KOPT-K1 (cell line): ENCODE results near the gene SCARF2.
"Not testable (repeated sequence)": the region's sequence is repeated elsewhere in the genome, so short reads cannot be mapped to it uniquely, and the experiment has no call there.

Source experiments
- H3K27ac ChIP-seq: fragments of 200-600 bp; sonication (generic); 2 replicates; pipeline ENCODE4 v1.5.1; 2016; ENCODE audit warnings: antibody characterized with exemption, mild to moderate bottlenecking, low read depth, low read length; ENCODE audit not compliant: poor library complexity, severe bottlenecking
- H3K36me3 ChIP-seq: fragments of 200-600 bp; sonication (generic); 2 replicates; pipeline ENCODE4 v1.5.1; 2017; ENCODE audit warnings: antibody characterized with exemption, mild to moderate bottlenecking, low read length, moderate library complexity; ENCODE audit not compliant: insufficient read depth
- H3K9me3 ChIP-seq: fragments of 200-600 bp; sonication (generic); 2 replicates; pipeline ENCODE4 v1.5.1; 2017; ENCODE audit warnings: antibody characterized with exemption, low read length, mild to moderate bottlenecking; ENCODE audit not compliant: insufficient read depth, poor library complexity, severe bottlenecking

The SCARF2 gene

GRCh38 chr22:20453222-20453621, 15.6 kb upstream of the SCARF2 start:
- peaks cover 27% of the 10 kb centered on the region; the same call in 1 of the 2 replicates for H3K36me3 ChIP-seq
- no peaks in the 10 kb centered on the region for H3K9me3 ChIP-seq
- no peak overlapping the region for H3K27ac ChIP-seq

- Histone ChIP-seq H3K27ac (no peak overlapping the region), H3K9me3 (no peaks in the 10 kb centered on the region), H3K36me3 (peaks cover 15% of the 10 kb centered on the region; the same call in 1 of the 2 replicates)
Measured at GRCh38 chr22:20451920-20452319, 14.3 kb upstream of the SCARF2 start.

GRCh38 chr22:20451129-20451778, 13.6 kb upstream of the SCARF2 start:
- peaks cover 14% of the 10 kb centered on the region; the same call in 1 of the 2 replicates for H3K36me3 ChIP-seq

GRCh38 chr22:20450551-20450906, 12.9 kb upstream of the SCARF2 start:
- Histone ChIP-seq H3K36me3 (peaks cover 13% of the 10 kb centered on the region; the same call in 1 of the 2 replicates), H3K9me3 (no peaks in the 10 kb centered on the region), H3K27ac (no peak overlapping the region)

More at GRCh38 chr22:20451129-20451778, 13.6 kb upstream of the SCARF2 start:
- H3K27ac ChIP-seq, H3K9me3 ChIP-seq: not testable (repeated sequence)

GRCh38 chr22:20449819-20450550, 12.4 kb upstream of the SCARF2 start:
- no peak overlapping the region for H3K27ac ChIP-seq

GRCh38 chr22:20448630-20449029, 11.0 kb upstream of the SCARF2 start:
- H3K36me3 ChIP-seq, result peaks cover 17% of the 10 kb centered on the region; the same call in 1 of the 2 replicates
- no peak overlapping the region for H3K27ac ChIP-seq
- H3K9me3 ChIP-seq, result no peaks in the 10 kb centered on the region

More at GRCh38 chr22:20449819-20450550, 12.4 kb upstream of the SCARF2 start:
- peaks cover 8% of the 10 kb centered on the region; the same call in 1 of the 2 replicates for H3K36me3 ChIP-seq
- no peaks in the 10 kb centered on the region for H3K9me3 ChIP-seq

GRCh38 chr22:20446383-20446970, 8.9 kb upstream of the SCARF2 start:
- Histone ChIP-seq H3K36me3 (peaks cover 18% of the 10 kb centered on the region; the same call in 1 of the 2 replicates), H3K27ac (no peak overlapping the region), H3K9me3 (no peaks in the 10 kb centered on the region)

GRCh38 chr22:20444325-20444724, 6.7 kb upstream of the SCARF2 start:
- peaks cover 13% of the 10 kb centered on the region; the same call in 1 of the 2 replicates for H3K36me3 ChIP-seq
- H3K27ac ChIP-seq, result no peak overlapping the region
- no peaks in the 10 kb centered on the region for H3K9me3 ChIP-seq

GRCh38 chr22:20442485-20443284, 5.1 kb upstream of the SCARF2 start:
- Histone ChIP-seq H3K9me3 (no peaks in the 10 kb centered on the region), H3K27ac (no peak overlapping the region), H3K36me3 (peaks cover 13% of the 10 kb centered on the region; the same call in 1 of the 2 replicates)

- Histone ChIP-seq H3K9me3 (no peaks in the 10 kb centered on the region), H3K27ac (no peak overlapping the region), H3K36me3 (peaks cover 13% of the 10 kb centered on the region; the same call in 1 of the 2 replicates)
Measured at GRCh38 chr22:20441631-20442484, 4.2 kb upstream of the SCARF2 start.

GRCh38 chr22:20440637-20441591, 3.3 kb upstream of the SCARF2 start:
- Histone ChIP-seq H3K9me3 (no peaks in the 10 kb centered on the region), H3K36me3 (peaks cover 13% of the 10 kb centered on the region; the same call in 1 of the 2 replicates), H3K27ac (no peak overlapping the region)

- H3K36me3 ChIP-seq, result peaks cover 13% of the 10 kb centered on the region; the same call in 1 of the 2 replicates
- H3K27ac ChIP-seq, result no peak overlapping the region
- no peaks in the 10 kb centered on the region for H3K9me3 ChIP-seq
Measured at GRCh38 chr22:20439928-20440575, 2.4 kb upstream of the SCARF2 start.

GRCh38 chr22:20439556-20439927, 1.9 kb upstream of the SCARF2 start:
- Histone ChIP-seq H3K27ac (no peak overlapping the region), H3K36me3 (peaks cover 9% of the 10 kb centered on the region; the same call in 1 of the 2 replicates), H3K9me3 (no peaks in the 10 kb centered on the region)
